ENCODE results near the gene RSPH10B2.
"Not testable (repeated sequence)": the region's sequence is repeated elsewhere in the genome, so short reads cannot be mapped to it uniquely, and the experiment has no call there.

DNA sequence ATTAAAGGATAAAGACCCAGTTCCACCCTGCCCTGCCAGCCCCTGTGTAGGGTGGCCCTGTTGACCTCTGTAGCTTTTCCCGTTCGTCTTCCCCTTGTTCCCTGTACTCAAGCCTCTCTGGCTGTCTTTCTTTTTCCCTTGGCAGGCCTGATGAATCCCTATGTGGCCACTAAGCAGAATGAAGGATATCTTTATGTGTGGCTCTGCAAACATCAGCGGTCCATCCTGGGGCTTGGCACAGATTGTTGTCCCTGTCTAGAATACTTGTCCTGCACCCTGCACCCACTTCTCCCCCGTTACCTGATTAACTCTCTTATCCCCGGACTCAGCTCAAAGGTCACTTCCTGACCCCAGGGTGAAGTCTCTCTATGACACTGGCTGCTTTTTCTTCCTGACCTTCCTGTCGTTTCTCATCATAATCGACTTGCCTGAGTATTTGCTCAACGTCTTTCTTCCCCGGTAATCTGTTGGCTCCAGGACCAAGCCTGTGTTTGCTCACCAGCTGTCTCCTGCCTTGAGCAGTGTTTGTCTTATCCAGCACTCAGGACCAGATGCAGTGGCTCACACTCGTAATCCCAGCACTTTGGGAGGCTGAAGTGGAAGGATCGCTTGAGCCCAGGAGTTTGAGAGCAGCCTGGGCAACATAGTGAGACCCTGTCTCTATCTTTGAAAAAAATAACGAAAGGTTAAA, 9.3 kb upstream of the RSPH10B2 start:
- TF ChIP-seq EZH2 (IDR thresholded peaks at IDR 0.05); POLR2AphosphoS5 (IDR thresholded peaks at IDR 0.05; ENCODE audit: borderline replicate concordance, low read depth, low read length); FOXP2 (optimal IDR thresholded peaks at IDR 0.05; ENCODE audit: control extremely low read depth, extremely low read length, insufficient read depth): not testable (repeated sequence)

Data from SK-N-MC (cell line).